ENCODE results near the gene GALK1.

DNA sequence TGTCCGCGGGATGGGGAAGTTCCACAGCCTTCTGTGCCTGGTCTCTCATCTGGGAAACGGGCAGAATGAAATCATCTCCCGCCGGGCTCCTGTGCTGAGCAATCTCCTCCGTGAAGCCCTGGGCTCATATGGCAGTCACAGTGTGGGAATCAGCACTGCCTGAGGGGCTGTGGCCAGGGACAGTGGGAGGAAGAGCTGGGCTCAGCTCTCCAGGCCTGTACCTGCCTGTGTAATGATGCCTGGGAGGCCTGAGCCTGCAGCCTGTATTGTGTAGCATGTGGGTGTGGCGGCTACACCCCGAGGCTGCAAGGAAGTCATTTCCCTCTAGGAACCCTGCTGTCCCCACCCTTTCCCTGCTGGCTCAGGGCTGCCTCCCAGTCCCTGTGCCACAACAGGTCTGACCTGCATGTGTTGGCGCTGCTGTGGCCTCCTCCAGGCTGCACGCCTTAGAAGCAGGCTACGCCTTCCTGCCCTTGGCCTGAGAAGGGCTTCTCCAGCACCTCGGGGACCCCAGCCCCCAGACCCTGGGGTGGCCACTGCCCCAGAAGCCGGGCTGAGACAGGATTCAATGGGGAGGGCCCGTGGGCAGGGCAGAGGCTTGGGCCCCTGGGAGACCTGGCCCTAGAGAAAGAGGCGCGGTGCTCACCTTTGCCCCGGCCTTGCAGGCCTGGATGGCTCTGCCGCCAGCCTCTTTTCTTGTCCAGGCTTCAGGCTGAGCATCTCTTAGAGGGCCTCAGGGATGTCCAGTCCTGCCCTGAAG lies 41.6 kb downstream of the GALK1 start:
- no peak for TF ChIP-seq POLR2A (IDR thresholded peaks at IDR 0.05)
- TF ChIP-seq, protein P1, sequence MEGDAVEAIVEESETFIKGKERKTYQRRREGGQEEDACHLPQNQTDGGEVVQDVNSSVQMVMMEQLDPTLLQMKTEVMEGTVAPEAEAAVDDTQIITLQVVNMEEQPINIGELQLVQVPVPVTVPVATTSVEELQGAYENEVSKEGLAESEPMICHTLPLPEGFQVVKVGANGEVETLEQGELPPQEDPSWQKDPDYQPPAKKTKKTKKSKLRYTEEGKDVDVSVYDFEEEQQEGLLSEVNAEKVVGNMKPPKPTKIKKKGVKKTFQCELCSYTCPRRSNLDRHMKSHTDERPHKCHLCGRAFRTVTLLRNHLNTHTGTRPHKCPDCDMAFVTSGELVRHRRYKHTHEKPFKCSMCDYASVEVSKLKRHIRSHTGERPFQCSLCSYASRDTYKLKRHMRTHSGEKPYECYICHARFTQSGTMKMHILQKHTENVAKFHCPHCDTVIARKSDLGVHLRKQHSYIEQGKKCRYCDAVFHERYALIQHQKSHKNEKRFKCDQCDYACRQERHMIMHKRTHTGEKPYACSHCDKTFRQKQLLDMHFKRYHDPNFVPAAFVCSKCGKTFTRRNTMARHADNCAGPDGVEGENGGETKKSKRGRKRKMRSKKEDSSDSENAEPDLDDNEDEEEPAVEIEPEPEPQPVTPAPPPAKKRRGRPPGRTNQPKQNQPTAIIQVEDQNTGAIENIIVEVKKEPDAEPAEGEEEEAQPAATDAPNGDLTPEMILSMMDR (IDR thresholded peaks at IDR 0.05): no peak
